NCI-H1105 treated with DMSO at 0.1 percent for 48 hours (cell line): ENCODE data around the gene RNF220.
"Not testable (repeated sequence)": the region's sequence is repeated elsewhere in the genome, so short reads cannot be mapped to it uniquely, and the experiment has no call there.

ENCODE experiments used
- DNase-seq: peaks from one replicate; lab custom pipeline; 2025; lab: John Stamatoyannopoulos, UW

Gene RNF220

DNA sequence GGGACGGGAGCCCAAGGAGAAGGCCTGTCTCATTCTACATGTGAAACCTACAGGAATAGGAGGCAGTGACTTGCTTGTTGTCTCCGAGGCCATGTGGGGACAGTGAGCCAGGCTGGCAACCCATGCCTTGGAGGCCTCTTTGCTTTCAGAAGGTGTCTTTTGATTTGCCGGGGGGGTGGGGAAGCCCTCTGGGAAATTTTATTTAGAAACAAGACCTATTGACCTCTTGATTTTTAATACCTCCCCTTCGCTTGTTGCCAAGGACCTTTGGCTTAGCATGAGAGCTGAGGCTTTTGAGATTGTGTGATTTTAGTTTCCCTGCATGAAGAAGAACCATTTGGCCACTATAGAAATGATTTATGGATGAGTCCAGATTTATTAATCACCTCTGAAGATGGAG lies 273.6 kb downstream of the RNF220 start:
- no peak for DNase-seq

DNA sequence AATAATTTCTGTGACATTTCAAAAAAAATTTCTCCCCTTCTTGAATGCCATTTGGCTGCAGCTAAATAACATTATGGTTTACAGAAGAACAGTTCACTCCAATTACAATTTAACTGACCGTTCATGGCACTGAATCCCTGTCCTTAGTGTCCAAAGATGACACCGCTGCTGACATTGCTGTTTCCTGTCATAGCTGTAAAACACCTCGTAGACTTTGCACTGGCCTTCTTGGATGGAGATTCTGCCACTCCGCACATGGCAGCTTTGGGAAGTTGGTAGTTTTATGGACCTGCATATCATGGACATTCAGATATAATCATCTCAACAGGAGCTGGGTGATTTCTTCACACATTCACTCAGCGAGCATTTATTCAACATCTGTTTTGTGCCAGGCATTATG lies 274.4 kb downstream of the RNF220 start:
- no peak for DNase-seq

DNA sequence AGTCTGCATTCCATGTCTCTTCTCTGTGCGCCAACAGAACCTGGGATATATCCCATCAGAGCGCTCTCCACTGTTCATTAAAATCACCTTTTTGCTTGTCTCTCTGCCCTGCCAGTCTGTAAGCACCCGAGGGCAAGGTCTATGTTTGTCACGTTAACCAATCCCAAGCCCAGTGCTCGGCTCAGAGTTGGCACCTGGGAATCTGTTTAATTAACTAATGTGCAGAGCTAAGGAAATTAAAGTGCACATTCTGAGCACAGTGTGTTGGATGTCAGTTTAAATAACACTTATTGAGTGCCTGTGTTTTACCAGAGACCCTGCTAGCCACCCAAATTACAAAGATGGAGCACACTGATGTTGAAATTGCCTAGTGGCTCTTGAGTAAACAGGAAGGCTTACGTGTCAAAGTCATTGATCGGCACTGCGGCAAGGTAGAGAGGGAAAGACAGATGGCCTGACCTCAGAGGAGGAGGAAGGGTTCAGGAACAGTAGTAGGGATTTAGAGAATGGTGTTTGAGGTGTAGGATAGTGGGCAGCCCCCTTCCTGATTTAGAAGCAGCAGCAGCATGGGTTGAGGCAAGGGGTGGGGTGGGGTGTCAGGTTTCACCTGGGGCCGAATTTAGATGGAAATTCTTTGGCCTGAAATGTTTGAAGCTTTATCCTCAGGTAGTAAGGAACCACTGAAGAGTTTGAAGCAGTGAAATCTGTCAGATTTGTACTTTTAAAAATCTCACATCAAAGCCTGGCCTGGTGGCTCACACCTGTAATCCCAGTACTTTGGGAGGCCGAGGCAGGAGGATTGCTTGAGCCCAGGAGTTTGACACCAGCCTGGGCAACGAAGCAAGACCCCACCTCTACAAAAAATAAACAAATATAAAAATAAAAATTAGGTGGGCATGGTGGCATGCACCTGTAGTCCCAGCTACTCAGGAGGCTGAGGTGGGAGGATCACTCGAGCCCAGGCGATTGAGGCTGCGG lies 277.1 kb downstream of the RNF220 start:
- DNase-seq: no peak

DNA sequence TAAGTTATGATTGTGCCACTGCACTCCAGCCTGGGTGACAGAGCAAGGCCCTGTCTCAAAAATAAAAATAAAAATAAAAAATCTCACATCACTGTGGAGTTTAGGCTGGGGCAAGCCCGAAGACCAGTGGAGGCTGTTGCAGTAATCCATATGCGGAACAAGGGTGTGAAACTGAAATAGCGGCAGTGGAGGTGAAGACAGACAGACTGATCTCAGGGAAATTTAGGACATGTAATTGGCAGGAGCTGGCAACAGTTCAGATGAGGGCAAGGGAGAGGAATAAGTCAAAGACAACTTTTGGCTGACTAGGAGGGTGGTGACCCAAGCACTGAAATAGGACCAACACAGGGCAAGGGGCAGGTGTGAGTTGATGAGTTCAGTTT lies 277.8 kb downstream of the RNF220 start:
- no peak for DNase-seq

DNA sequence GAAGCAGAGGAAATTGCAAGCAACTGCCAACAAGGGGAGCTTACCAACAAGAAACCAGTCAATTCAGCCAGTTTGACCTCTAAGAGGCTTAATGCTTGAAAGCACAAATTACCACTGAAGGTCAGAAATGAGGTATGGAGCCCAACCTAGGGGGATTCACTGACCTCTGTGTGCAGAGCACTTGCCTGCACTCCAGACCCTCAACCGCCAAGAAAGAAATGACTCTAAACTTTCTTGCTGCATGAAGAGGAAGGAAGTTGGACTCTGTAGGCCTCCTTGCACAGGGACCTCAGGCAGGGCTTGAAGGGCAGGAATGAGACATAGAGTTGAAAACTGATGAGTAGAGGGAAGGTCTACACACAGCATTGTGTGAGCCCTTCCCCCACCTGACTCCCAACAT lies 279.5 kb downstream of the RNF220 start:
- no peak for DNase-seq

DNA sequence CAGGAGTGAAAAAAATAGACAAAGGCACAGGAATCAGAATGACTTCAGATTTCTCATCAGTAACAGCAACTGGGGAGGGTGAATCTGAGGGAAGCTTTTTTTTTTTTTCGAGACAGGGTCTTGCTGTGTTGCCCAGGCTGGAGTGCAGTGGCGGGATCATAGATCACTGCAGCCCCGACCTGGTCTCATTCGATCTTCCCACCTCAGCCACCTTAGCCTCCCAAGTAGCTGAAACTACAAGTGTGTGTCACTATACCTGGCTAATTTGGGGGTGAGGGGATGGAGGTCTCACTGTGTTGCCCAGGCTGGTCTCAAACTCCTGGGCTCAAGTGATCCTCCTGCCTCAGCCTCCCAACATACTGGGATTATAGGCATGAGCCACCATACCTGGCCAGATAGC lies 280.2 kb downstream of the RNF220 start:
- DNase-seq: no peak

DNA sequence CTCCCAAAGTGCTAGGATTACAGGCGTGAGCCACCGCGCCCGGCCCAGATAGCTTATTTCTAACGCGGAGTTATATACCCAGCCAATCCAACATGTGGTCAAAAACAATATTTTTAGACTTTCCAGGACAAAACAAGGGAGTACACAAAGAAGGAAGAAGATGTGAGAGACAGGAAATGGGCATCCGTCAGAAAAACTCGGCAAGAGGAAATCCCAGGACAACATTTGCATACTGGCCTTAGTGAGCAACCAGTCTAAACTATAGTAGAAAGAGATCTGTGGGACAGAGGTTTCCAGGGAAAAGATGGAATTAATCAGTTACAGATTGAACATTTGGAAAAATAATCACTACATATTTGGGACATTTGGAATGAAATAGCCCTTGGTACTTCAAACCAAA lies 280.8 kb downstream of the RNF220 start:
- DNase-seq: no peak

DNA sequence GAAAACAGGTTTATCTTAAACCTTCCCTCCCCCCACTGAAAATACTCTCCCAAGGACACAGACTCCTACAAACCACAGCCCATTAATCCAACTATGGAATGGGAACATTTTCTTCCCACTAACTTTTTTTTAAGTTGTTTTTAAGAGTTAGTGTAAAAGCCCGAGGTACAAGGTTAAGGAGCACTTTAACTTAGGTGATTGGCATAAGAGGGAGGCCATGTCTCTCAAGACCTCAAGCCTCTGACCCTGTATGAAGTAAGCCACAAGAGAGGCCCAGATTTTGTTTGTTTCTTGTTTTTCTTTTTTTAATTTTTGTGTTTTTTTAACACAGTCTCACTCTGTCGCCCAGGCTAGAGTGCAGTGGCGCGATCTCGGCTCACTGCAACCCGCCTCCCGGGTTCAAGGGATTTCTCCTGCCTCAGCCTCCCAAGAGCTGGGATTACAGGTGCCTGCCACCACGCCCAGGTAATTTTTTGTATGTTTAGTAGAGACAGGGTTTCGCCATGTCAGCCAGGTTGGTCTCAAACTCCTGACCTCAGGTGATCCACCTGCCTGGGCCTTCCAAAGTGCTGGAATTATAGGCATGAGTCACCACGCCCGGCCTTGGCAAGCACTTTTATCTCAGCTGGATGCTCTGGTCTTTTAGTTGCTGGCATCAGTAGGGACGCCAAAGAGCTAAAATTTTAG lies 283.8 kb downstream of the RNF220 start:
- DNase-seq: no peak

DNA sequence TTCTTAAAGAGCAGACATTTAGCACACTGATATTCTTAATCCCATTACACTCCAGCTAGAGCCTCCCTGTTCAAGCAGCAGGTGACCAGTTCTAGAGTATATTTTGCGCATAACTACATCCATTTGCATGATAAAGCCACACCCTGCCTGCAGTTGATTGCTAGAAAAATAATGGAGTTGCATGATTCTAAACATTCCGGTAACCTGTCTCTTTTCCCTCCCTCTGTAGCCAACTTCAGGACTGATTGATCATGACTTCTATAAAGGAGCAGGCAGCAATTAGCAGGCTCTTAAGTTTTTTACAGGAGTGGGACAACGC lies 284.4 kb downstream of the RNF220 start:
- DNase-seq: no peak

DNA sequence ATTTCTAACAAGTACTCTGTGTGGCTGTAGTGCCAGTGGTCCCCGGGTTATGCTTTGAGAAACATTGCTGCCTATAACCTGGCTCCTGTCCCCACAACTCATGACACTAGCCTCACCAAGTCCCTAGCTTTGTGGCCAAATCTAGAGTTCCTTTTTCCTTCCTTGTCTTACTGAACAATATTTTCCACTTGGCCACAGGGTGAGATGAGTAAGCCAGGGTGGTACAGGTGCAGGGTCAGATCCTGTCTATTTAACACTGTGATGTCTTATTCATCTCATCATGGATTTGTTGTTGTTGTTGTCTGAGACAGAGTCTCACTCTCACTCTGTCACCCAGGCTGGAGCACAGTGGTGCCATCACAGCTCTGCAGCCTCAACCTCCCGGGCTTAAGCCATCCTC lies 288.1 kb downstream of the RNF220 start:
- no peak for DNase-seq

DNA sequence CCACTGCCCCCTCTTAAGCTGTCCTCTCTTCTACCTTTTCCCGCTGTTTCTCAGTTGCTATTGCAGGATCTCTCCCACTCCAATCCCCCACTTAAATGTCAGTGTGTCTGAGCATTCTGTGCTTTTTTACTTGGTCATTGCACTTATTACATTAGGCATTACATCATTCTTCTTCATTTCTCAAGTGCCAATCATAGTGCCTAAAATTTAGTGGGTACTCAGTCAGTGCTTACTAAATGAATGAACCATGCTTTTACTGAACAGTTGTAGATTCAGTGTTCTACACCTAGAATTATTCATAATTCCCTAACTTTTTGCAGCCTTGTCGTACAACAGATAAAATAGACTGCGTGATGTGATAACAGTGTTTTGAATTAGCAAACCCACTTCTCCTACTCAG lies 288.8 kb downstream of the RNF220 start:
- no peak for DNase-seq

DNA sequence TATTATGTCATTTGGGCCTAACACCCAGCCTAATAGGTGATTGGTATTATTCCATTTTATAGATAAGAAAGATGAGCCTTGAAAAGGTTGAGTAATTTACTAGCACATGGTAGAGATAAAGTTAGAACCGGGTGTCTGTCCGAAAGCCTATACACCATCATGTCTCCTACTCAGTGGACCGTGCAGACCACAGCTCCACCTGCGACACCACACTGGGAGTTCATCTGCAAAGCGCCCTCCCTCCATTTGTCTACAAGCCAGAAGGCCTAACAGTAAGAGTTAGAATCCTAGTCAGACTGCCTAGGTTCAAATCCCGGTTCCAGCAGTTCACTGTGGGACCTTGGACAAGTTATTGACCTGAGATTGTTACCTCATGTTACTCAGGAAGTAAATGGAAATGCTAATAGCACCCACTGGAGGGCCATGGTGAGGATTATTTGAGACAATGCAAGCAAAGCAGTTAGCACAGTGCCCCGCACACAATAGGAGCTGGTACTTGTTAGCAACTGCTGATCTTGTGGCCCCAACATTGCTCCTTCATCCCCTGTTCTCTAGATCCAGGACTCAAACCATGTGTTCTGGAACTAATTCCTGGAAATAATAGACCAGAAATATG lies 289.9 kb downstream of the RNF220 start:
- DNase-seq: no peak

DNA sequence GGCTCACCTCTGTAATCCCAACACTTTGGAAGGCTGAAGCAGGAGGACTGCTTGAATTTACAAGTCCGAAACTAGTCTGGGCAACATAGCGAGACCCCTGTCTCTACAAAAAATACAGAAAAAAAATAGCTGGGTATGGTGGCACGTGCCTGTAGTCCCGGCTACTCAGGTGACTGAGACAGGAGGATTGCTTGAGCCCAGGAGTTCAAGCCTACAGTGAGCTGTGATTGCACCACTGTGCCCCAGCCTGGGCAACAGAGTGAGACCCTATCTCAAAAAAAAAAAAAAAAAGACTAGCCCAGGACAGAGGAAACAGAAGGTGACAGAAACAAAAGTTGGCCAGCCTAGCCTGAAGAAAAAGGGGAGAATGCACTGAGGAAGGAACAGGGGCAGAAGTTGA lies 290.6 kb downstream of the RNF220 start:
- DNase-seq: no peak

DNA sequence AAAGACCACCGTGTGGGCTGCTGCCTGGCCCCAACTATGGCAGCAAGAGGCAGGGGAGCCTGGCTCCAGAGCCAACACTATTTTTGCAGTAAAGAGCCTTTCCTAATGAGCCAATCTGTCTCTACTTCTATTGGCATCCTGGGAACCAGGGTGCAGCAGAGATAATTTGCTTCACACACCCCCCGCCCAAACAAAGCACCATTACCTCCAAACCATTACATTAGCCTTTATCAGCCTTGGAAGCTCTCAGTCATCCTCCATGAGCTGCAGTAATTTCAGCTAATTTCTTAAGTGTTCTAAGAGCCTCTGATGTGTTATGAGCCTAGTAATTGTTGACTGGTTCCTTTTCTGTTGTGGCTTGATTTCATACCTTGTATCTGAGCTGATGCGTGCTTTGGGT lies 291.0 kb downstream of the RNF220 start:
- no peak for DNase-seq

DNA sequence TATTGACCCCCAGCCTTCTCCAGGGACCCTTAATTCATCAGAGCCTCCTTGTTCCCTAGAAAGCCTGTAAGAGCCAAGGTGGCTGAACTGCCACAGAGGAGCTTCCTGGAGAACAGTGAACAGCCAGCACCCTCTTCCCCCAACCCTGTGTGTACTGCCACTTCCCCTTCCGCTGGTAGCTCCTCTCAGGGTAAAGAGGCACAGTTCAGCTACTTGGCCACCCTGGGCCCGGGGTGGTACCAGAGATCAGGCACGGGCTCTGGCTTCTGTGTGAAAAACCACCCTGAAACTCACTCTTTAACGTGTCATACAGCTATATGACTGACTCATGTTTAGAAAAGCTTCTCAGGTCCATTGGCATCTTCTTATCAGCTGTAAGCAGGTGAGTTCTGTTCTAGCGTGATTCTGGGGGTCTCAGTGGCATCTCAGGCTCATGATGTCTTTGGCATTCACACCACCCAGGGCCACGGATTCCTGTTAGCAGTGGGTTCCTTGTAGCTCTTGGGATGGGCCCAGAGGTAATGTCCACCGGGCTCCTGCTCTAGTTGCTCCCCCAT lies 291.8 kb downstream of the RNF220 start:
- no peak for DNase-seq

DNA sequence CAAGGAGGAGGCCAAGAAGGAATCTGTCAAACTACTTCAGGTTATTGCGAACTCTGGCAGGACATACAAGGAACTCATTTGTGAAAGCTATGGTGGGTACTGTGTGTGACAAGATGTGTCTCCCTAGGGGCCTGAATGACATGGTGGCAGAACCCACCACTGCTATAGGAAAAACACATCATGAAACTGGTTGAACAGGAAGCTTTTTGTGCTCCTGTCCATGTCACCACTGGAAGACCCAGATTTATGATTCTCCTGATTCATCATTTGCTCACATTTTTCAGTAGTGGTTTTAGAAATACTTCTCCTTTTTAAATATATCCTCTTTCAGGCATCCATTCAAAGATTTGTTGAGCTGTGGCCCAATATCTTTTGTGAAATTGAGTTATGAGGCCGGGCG lies 293.1 kb downstream of the RNF220 start:
- no peak for DNase-seq

DNA sequence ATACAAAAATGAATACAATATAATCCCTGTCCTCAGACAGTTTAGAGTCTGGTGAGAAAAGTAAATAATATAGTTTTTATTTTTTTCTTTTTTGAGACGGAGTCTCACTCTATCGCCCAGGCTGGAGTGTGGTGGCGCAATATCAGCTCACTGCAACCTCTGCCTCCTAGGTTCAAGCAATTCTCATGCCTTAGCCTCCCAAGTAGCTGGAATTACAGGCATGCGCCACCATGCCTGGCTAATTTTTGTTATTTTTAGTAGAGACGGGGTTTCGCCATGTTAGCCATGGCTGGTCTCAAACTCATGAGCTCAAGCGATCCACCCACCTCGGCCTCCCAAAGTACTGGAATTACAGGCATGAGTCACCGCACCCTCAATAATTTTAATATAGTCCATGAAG lies 294.3 kb downstream of the RNF220 start:
- not testable (repeated sequence) for DNase-seq

DNA sequence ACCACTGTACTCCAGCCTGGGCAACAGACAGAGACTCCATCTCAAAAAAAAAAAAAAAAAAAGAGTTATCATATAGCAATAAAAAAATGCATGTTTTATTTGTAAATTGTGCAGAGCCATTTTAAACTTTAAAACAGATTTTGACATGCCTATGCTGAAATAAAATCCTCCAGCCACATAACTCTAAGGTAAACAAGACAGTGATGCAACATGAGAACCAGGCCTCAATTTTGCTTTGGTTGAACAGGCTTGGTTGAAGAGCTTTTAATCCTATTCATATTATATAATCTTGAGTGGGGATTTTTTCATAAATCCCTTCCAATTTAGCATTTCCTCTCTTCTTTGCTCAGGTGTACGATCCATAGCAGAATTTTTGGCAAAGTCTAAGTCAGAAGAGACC lies 295.5 kb downstream of the RNF220 start:
- DNase-seq: no peak

DNA sequence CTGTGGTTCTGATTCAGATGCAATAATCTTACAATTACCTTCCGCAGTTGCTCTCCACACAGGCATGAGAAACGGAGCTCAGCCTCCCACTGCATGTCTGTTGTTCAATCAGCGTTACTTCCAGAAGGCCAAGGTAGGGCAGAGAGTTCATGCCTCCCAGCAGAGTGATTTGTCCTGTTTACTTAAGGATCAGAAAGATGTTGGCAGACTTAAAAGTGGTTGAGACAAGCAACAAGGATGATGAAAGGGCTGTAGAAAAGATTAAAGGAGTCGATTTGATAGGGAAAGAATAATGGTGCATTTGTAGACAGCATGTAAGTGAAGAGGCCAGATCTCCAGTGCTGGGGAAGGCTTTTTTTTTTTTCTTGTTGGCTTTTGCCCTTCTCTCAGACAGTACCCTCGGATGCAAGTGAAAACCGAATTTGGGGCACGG lies 296.1 kb downstream of the RNF220 start:
- DNase-seq: no peak
